ENCODE results near the gene RASSF3.

GRCh38 chr12:64695550-64695949, 85.3 kb downstream of the RASSF3 start:
- TF ChIP-seq, protein P1, sequence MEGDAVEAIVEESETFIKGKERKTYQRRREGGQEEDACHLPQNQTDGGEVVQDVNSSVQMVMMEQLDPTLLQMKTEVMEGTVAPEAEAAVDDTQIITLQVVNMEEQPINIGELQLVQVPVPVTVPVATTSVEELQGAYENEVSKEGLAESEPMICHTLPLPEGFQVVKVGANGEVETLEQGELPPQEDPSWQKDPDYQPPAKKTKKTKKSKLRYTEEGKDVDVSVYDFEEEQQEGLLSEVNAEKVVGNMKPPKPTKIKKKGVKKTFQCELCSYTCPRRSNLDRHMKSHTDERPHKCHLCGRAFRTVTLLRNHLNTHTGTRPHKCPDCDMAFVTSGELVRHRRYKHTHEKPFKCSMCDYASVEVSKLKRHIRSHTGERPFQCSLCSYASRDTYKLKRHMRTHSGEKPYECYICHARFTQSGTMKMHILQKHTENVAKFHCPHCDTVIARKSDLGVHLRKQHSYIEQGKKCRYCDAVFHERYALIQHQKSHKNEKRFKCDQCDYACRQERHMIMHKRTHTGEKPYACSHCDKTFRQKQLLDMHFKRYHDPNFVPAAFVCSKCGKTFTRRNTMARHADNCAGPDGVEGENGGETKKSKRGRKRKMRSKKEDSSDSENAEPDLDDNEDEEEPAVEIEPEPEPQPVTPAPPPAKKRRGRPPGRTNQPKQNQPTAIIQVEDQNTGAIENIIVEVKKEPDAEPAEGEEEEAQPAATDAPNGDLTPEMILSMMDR (conservative IDR thresholded peaks at IDR 0.05; ENCODE audit: low read depth, low read length) = no peak
- TF ChIP-seq EZH2 (IDR thresholded peaks at IDR 0.05; ENCODE audit: low read length, unreplicated experiment) (no peak), EZH2phosphoT487 (IDR thresholded peaks at IDR 0.05; ENCODE audit: borderline replicate concordance, low read length) (no peak)
